ENCODE results near the gene DNAH8.
"Not testable (repeated sequence)": the region's sequence is repeated elsewhere in the genome, so short reads cannot be mapped to it uniquely, and the experiment has no call there.

The DNAH8 gene

DNA sequence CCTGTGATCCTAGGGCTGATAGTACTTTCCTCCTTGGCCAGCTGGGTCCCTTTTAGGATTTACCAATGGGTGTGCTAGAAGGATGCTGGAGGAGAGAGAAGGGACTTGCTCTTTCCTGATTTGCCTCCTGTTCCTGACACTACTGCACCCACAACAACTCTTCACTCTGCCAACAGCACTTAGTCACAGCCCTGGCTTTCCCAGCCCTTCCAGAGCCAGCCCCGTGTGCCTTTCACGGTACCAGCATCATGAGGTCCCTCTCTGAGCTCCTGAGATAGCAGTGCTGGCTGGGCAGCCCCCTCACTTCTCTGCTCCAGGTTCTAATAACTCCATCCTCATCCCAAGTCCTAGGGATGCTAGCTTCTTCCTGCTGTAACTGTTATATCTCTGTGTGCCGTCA is 80.9 kb downstream of the DNAH8 start:
- DNase-seq (ENCODE audit: low read depth in 2 of 2), result no peak

DNA sequence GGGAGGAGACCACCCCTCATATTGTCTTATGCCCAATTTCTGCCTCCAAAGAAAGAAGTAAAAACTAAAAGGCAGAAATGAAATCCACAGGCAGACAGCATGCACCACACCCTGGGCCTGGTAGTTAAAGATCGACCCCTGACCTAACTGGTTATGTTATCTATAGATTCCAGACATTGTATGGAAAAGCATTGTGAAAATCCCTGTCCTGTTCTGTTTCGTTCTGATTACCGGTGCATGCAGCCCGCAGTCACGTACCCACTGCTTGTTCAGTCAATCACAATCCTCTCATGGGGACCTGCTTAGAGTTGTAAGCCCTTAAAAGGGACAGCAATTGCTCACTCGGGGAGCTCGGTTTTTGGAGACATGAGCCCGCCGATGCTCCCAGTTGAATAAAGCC is 81.3 kb downstream of the DNAH8 start:
- DNase-seq (ENCODE audit: low read depth in 2 of 2), result not testable (repeated sequence)

DNA sequence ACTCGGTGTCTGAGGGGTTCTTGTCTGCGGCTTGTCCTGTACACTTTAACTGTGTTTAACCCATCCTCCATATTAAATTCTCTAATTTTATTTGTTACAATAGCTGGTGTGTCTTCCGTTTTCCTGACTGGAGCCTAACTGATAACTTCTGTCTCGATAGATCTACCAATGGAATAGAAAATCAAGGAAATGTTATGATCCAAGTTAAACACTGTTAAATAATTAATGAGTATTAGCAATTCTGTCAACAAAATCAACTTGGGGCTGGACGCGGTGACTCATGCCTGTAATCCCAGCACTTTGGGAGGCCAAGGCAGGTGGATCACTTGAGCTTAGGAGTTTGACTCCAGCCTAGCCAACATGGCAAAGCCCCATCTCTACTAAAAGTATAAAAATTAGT is 81.7 kb downstream of the DNAH8 start:
- no peak for DNase-seq (ENCODE audit: low read depth in 2 of 2)

DNA sequence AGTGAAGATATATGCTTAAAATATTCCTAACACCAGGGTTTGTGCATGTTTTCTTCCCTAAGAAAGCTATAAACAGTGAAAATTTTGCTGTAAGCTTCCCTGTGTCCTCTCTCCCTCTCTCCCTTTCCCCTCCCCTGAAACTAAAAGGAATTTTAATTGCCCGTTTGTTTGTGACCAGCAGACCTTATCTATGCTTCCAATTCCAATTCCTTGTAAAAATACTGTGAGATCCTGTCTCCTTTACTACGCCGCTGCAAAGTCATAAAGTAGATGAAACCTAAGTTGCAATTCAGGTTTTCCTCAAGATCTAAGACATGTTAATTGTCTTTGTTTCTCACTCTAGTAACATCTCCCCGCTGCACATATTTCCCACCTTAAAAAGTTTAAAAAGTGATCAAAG is 82.3 kb downstream of the DNAH8 start:
- no peak for DNase-seq (ENCODE audit: low read depth in 2 of 2)

DNA sequence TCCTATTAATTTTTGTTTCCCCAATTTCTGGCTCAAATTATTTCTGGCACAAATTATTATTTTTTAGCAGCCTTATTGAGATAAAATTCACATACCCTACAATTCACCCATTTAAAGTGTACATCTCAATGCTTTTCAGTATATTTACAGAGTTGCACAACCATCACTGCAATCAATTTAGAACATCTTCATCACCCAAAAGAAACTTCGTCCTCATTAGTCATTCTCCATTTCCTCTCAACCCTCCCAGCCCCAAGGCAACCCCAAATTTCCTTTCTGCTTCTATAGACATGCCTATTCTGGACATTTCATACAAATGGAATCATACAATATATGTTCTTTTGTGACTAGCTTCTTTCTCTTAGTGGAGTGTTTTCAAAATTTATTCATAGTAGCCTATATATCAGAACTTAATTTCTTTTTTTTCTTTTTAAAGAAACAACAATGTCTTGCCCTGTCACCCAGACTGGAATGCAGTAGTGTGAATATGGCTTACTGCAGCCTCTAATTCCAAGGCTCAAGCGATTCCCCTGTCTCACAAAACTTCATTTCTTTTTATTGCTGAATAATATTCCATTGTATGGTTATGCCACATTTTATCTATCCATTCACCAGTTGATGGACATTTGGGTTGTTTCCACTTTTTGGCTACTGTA is 84.5 kb downstream of the DNAH8 start:
- no peak for DNase-seq (ENCODE audit: low read depth in 2 of 2)

DNA sequence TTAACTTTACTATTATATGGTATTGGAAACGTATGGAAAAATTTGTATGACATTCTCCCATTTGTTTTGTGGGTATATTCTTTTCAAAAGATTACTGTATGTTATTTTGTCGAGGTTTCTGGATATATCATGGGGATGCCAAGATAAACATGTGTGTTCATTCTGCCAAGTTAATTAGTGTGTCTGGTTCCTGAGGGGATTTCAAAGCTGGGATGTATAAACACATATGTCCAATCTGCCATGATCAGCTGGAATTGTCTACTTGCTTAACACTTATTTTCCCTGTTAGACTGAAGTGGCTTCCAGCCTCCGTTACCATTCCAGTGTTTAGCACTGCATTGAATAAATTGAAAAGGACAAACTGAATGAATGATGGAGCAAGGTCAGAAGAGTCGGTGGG is 86.2 kb downstream of the DNAH8 start:
- DNase-seq (ENCODE audit: low read depth in 2 of 2), result no peak

DNA sequence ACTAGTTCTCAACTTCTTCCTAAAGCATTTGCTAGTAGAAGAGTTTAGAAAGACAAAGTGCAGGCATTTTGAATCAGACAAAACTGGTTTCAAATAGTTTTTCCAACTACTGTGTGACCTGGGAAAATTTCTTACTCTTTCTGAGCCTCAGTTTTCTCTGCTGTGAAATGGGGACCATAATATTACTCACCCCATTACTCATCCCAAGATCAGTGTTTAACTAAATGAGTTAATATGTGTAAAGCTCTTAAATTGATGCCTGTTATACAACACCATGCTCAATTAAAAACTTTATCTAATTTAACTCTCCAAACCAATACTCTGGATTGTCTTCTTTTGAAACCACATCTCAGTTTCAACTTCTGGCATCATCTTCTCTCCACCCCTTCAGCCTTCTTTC is 87.4 kb downstream of the DNAH8 start:
- no peak for DNase-seq (ENCODE audit: low read depth in 2 of 2)

DNA sequence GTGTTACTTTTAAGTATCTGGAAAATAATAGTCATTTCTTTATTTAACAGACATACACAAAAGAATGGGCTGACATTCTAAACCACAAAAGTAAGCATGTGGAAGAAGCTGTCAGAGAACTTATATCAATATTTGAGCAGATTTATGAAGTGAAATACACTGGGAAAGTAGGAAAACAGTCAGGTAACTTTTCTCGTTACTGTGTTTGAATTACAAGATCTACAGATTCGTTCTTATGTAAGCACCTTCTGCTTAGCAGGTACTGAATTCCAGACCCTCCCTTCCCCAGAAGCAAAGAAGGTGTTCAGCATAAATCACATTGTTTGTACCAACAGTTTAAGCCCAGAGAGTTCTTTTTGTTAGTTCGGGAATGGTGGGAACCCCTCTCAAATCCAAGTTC is 88.0 kb downstream of the DNAH8 start:
- no peak for DNase-seq (ENCODE audit: low read depth in 2 of 2)

DNA sequence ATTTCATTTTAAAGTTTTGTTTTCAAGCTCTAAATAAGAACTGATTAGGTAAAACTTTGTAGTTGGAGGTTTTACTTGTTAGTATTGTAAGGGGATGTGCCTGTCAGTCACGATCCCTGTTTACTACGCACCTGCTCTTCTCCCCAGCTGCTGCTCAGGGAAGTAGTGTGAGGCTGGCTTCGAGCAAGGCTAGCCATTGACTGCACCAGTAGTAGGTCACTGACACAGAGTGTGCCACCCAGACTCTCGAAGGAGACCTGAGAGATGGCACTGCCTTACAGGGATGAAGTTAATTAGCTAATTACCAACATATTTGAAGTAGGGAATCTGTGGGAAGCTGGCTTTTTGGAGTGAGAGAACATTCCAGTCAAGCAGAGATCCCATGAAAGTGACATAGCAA is 89.2 kb downstream of the DNAH8 start:
- no peak for DNase-seq (ENCODE audit: low read depth in 2 of 2)

DNA sequence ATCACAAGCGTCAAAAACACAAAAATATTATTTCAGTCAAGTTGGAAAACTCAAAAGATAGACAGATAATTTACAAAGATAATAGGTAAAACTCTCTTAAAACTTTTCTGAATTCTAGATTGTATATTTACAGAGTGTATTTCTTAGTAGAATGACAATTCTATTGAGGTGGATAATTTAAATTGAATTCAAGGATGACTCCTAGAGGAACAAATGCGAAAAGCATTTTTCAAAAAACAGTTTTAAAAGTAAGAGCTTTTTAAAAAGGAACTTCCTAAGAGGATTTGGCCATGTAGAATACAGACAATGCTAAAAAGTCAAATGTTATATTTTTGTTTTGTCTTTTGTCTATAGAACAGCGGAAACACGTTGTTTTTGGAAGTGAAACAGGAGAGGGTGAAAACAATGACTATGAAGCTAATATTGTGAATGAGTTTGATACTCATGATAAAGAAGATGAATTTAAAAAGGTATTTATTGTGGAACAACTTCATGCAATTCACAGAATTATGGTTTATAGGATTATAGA is 90.1 kb downstream of the DNAH8 start:
- no peak for DNase-seq (ENCODE audit: low read depth in 2 of 2)

DNA sequence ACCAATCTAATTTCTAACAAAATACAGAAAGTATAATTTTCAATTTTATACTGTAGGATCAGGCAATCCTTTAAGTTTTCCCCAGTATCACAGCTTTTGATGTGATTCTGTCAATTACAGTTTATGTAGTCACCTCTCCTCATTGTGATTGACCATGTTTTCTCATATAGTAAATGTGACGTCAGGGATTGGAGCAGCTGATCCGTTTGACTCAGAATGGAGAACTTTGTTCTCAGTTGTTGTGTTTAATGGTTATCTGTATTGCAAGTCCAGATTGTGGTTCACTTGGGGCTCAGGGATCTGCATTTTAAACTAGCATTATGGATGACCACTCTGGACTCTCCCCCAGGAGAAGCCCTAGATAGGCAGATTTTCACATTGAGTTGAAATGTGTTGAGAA is 90.6 kb downstream of the DNAH8 start:
- DNase-seq (ENCODE audit: low read depth in 2 of 2), result no peak

DNA sequence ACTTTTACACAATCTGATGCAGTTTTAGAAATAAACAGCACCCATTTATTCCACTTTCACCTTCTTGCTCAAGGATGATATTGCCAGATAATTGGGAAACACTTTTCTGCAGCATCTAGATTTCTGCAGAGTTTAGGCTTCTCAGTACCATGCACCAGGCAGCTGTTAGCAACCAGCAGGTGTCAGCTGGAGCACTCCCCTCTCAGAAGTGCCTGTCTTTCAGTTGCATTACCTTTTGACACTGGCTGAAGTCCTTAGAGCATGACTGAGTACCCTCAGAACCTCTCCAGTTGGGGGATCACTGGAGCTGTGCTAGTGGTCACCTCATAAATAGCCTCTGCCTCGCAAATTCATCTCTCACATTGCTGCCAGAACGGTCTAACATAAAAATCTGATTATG is 91.2 kb downstream of the DNAH8 start:
- no peak for DNase-seq (ENCODE audit: low read depth in 2 of 2)

DNA sequence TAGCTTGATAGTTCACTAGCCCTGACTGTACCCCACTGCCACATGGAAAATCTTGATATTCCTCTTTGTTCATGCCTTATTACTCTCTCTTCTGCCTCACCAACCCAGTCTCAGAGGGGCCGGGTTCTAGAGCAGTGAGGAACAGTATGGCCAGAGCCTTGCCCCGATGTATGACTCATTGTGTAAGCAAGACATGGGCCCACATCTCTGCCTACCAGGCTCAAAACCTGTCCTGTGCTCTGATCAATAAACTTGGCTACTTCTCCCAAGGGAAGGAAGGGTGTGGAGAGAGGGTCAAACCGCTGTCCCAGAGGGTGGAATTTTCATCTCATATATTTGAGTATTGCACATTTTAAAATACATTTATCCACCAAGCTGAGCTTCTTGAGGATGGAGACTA is 91.7 kb downstream of the DNAH8 start:
- no peak for DNase-seq (ENCODE audit: low read depth in 2 of 2)

DNA sequence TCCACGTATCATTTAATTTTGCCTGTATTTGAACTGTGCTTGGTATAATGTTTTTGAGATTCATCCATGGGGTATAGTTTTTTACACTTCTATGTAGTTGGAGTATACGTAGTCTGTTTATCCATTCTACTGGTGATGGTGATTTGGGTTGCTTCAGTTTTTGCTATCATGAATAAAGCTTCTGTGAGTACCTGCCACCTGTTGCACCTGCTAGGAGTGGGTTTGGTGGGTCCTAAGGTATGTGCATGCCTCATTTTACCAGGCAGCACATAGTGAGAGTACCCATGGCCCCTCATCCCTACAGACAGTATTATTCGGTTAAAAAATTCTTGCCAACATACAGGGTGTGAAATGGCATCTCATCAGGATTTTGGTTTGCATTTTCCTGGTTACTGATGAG is 92.9 kb downstream of the DNAH8 start:
- no peak for DNase-seq (ENCODE audit: low read depth in 2 of 2)

DNA sequence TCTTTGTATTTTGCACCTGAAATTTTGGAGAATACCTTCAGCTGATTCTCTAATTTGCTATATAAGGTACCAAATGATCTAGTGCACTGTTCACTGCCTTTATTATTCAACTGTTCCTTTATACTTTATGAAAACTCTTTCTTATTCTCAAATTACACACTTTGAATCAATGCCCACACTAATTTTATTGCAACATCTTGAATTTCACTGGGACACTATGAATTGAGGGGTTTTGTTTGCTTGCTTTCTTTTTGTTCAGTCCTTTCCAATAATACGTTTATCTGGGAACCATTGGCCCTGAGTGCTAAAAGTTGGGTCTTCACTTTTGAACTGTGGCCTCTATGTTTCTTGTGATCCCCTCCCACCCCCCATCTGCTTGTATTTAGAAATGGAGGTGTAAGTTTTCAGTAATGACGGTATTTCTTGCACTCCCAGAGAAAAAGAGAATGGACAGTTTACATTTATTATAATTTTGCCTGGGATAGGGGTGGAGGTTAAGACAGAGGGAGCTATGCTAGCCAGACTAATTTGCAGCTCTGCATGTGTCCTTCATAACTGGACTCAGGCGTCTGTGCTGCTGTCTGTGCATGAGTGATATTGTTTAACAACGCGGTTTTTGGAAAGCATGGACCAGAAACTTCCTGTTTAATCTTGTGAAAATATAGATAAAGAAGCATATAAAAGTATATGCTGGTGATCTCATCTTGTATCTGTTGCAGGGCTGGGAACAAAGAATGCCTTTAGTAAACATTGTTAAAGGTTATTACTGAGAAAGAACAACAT is 98.1 kb downstream of the DNAH8 start:
- no peak for DNase-seq (ENCODE audit: low read depth in 2 of 2)

DNA sequence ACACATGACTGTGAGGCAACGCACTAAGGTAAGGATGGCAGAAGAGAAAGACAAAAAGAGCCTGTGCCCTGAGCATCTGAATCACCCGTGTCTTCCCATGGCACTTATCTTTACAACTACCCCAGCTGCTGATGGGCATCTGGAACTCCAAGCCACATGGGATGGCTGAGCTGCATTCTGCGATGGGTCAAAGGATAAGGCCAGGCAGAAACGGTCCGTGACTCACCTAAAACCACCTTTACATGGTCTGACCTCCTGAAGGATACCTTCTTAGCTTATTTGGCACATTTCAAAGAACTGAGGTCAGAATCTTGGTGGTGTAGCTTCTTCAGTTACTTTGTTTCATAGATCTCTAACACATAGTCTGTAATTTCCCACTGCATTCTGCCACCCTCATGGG is 99.7 kb downstream of the DNAH8 start:
- no peak for DNase-seq (ENCODE audit: low read depth in 2 of 2)

DNA sequence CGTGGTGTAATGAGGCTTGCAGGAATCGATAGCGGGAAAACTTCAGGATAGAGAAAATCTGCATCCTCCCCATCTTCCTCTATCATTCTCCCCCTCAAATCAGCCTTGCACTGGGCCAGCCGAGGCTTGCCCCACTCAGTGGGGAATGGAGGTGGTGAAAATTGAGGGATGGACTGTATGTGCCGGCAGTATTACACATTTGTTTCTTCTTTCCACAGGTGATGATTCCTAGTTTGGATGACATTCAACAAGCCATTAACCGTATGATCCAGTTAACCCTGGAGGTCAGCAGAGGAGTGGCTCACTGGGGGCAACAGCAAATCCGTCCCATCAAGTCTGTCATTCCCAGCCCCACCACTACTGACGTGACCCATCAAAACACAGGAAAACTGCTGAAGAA is 100.1 kb downstream of the DNAH8 start:
- no peak for DNase-seq (ENCODE audit: low read depth in 2 of 2)

DNA sequence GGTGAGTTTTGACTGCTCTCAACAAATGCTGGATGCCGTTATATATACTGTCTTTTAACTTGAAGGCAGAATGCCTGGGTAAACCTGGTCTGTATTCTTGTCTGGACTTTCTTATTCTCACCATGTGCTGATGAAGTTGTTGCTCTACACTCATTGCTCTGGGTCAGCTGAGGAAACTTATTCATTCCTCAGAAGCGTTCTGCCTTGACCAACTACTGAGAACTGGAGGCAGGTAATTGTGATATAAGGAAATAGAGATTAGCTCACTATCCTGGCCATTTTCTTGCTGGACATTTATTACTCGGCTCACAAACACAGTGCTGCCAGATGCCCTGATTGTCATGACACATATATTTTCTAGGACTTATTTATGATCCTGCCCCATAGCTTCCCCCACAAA is 103.6 kb downstream of the DNAH8 start:
- DNase-seq (ENCODE audit: low read depth in 2 of 2), result no peak

DNA sequence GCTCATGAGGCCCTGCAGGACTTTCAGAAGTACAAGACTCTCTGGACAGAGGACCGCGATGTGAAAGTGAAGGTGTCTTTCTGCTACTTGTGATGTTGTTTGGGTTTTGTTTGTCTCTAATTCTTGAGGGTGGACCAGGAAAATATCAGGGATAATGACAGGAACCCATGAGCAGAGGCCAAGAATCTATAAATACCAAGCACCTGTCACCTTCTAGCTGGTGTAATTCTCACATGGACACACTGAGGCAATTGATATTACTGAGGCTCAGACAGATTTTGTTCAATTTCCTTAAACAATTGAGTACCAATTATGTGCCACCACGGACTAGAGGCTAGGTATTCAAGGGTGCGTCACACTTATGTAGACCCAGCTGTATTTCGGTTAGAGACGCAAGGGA is 107.9 kb downstream of the DNAH8 start:
- DNase-seq (ENCODE audit: low read depth in 2 of 2), result no peak

DNA sequence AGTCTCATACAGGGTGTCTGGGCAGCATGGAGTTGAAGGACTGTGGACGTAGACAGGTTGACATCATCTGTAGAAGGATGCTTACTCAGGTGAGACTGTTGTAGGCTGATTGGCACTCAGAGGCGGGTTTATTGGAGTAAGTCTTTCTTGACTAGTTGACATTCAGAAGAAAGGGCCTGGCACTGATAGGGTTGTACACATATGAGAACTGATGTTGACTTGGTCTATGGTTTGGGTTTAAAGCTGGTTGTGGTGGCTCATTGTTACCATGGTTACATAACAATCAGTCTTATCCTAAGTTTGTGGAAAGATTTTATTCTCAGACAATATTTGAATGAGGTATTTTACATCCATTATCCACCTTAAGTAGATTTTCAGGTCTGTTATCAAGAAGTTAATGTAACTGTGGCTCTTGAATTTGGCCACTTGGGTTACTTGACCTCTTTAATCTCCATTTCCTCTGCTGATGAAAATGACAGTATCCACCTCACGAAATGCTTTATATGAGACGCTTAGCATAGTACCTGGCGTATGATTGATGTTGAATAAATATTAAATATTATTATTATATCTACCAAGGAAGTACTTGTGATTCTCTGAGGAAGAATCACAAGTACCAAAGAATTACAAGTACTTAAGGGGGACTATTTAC is 109.3 kb downstream of the DNAH8 start:
- DNase-seq (ENCODE audit: low read depth in 2 of 2), result no peak

DNA sequence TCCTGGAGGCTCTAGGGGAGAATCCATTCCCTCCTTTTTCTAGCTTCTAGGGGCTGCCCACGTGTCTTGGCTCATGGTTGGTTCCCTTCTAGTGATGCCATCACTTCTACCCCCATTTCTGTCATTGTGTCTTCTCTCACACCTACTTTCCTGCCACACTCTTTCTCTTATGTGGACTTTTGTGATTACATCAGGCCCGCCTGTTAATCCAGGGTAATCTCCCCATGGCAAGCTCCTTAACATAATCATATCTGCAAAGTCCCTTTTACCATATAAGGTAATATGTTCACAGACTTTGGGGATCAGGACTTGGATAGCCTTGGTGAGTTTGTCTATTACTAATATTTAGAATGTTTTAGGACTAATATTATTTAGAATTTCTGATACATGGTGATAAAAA is 111.9 kb downstream of the DNAH8 start:
- DNase-seq (ENCODE audit: low read depth in 2 of 2), result no peak

DNA sequence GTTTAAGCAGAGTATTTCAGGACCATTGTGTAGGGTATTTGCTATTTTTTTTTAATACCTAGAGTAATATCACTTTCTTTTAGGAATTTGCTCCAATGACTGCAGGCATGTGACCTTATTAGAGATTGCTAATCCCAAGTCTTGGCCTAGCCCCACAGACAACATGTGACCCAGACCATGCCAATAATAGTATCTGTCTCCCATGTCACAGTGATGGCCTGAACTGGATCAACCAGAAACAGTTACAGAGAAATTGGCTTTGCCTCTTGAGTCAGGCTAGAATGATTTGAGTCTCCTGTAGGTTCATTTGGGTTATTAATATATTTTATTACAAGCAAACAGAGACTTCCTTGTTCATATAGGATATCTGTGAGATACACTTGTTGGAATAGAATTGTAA is 116.8 kb downstream of the DNAH8 start:
- no peak for DNase-seq (ENCODE audit: low read depth in 2 of 2)

DNA sequence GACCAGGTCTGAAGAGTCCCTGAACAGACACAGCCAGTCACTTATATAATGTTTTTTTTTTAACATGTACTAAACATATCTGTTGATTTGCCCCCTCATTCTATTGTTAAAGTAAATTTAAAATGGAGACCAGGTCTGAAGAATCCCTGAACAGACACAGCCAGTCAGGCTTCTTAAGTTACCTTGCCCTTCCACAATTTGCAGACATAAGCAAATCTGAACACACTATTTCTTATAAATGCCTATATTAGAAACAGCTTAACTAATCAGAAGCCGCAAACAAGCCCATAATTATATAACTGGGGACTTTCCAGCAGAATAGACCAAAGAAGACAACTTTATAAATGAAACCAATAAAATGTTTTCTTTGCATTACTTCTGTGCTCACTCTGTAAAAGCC is 118.2 kb downstream of the DNAH8 start:
- no peak for DNase-seq (ENCODE audit: low read depth in 2 of 2)
